ENCODE results near the gene MAP6.

GRCh38 chr11:75653532-75653931, 15.3 kb downstream of the MAP6 start:
- TF ChIP-seq, protein P1, sequence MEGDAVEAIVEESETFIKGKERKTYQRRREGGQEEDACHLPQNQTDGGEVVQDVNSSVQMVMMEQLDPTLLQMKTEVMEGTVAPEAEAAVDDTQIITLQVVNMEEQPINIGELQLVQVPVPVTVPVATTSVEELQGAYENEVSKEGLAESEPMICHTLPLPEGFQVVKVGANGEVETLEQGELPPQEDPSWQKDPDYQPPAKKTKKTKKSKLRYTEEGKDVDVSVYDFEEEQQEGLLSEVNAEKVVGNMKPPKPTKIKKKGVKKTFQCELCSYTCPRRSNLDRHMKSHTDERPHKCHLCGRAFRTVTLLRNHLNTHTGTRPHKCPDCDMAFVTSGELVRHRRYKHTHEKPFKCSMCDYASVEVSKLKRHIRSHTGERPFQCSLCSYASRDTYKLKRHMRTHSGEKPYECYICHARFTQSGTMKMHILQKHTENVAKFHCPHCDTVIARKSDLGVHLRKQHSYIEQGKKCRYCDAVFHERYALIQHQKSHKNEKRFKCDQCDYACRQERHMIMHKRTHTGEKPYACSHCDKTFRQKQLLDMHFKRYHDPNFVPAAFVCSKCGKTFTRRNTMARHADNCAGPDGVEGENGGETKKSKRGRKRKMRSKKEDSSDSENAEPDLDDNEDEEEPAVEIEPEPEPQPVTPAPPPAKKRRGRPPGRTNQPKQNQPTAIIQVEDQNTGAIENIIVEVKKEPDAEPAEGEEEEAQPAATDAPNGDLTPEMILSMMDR (IDR thresholded peaks at IDR 0.05 in 4 of 5, conservative IDR thresholded peaks at IDR 0.05 in 1 of 5): no peak
- no peak for TF ChIP-seq POLR2A (IDR thresholded peaks at IDR 0.05)
